Neutrophil (primary cell): ENCODE data around the gene ROPN1B.

Experiments
- H3K27ac ChIP-seq: fragments of 200-600 bp; sonication (generic); 2 replicates; pipeline ENCODE4 v1.5.1; 2016; ENCODE audit warnings: mild to moderate bottlenecking, moderate library complexity
- H3K27me3 ChIP-seq: fragments of 200-600 bp; sonication (generic); 2 replicates; pipeline ENCODE4 v1.6.0; 2016; ENCODE audit warnings: mild to moderate bottlenecking
- H3K36me3 ChIP-seq: fragments of 200-600 bp; sonication (generic); 2 replicates; pipeline ENCODE4 v1.5.1; 2017
- H3K4me1 ChIP-seq, 2 experiments: fragments of 200-600 bp in 1 of 2; sonication (generic) in 1 of 2; 1 replicate in 1 of 2; 2 replicates in 1 of 2; pipeline versions ENCODE4 v1.5.1 to v1.6.1; 2013 to 2016; ENCODE audit warnings: low read depth in 1 of 2, low read length in 1 of 2, mild to moderate bottlenecking in 1 of 2, moderate library complexity in 1 of 2; ENCODE audit not compliant: control insufficient read depth in 1 of 2, insufficient read depth in 1 of 2
- H3K4me3 ChIP-seq, 2 experiments: fragments of 200-600 bp in 1 of 2; sonication (generic) in 1 of 2; 1 replicate in 1 of 2; 2 replicates in 1 of 2; pipeline ENCODE4 v1.5.1; 2013 to 2016; ENCODE audit warnings: low read depth in 1 of 2, low read length in 1 of 2, mild to moderate bottlenecking in 1 of 2, moderate library complexity in 1 of 2
- H3K9me3 ChIP-seq: fragments of 200-600 bp; sonication (generic); 2 replicates; pipeline ENCODE4 v1.5.1; 2016
- CTCF ChIP-seq: fragments of 200-600 bp; sonication (generic); IDR thresholded peaks from 2 replicates; pipeline ENCODE4 v1.5.1; 2016; ENCODE audit warnings: antibody characterized with exemption

ROPN1B gene

GRCh38 chr3:126005951-126006350, 37.0 kb downstream of the ROPN1B start:
- TF ChIP-seq CTCF = no peak
- H3K4me1 ChIP-seq = no peaks in the 10 kb centered on the region
- H3K36me3 ChIP-seq = no peaks in the 10 kb centered on the region
- no peak overlapping the region for H3K4me3 ChIP-seq
- no peak overlapping the region for H3K27ac ChIP-seq
- no peaks in the 10 kb centered on the region for H3K9me3 ChIP-seq
- no peaks in the 10 kb centered on the region for H3K27me3 ChIP-seq

GRCh38 chr3:126008219-126008618, 39.2 kb downstream of the ROPN1B start:
- Histone ChIP-seq H3K4me1 (no peaks in the 10 kb centered on the region), H3K27ac (no peak overlapping the region), H3K9me3 (no peaks in the 10 kb centered on the region), H3K36me3 (no peaks in the 10 kb centered on the region), H3K4me3 (no peak overlapping the region), H3K27me3 (no peaks in the 10 kb centered on the region)
- no peak for TF ChIP-seq CTCF

- H3K36me3 ChIP-seq = no peaks in the 10 kb centered on the region
- no peaks in the 10 kb centered on the region for H3K27me3 ChIP-seq
- H3K4me1 ChIP-seq = no peaks in the 10 kb centered on the region
- no peaks in the 10 kb centered on the region for H3K9me3 ChIP-seq
- H3K27ac ChIP-seq = no peak overlapping the region
- H3K4me3 ChIP-seq = no peak overlapping the region
- no peak for TF ChIP-seq CTCF
Observed at GRCh38 chr3:126009181-126009580, 40.2 kb downstream of the ROPN1B start.

- no peaks in the 10 kb centered on the region for H3K27me3 ChIP-seq
- TF ChIP-seq CTCF = no peak
- H3K4me1 ChIP-seq = no peaks in the 10 kb centered on the region
- no peaks in the 10 kb centered on the region for H3K36me3 ChIP-seq
- no peaks in the 10 kb centered on the region for H3K9me3 ChIP-seq
- H3K4me3 ChIP-seq = no peak overlapping the region
- H3K27ac ChIP-seq = no peak overlapping the region
Observed at GRCh38 chr3:126013751-126014156, 44.8 kb downstream of the ROPN1B start.

- Histone ChIP-seq H3K27me3 (no peaks in the 10 kb centered on the region), H3K4me1 (no peaks in the 10 kb centered on the region), H3K27ac (no peak overlapping the region), H3K9me3 (no peaks in the 10 kb centered on the region), H3K4me3 (no peak overlapping the region), H3K36me3 (no peaks in the 10 kb centered on the region)
- no peak for TF ChIP-seq CTCF
Observed at GRCh38 chr3:126014252-126014651, 45.3 kb downstream of the ROPN1B start.

GRCh38 chr3:126015075-126015474, 46.1 kb downstream of the ROPN1B start:
- Histone ChIP-seq H3K36me3 (no peaks in the 10 kb centered on the region), H3K4me1 (no peaks in the 10 kb centered on the region), H3K27me3 (no peaks in the 10 kb centered on the region), H3K9me3 (no peaks in the 10 kb centered on the region), H3K4me3 (no peak overlapping the region), H3K27ac (no peak overlapping the region)
- TF ChIP-seq CTCF = no peak
